PC-3 (cell line): ENCODE results near the gene PADI1.

Experiments
- CTCF ChIP-seq: fragments of 300-600 bp; sonication (generic); conservative IDR thresholded peaks from 2 replicates; pipeline ENCODE4 v1.5.1; 2017; ENCODE audit warnings: antibody characterized with exemption, low read depth, mild to moderate bottlenecking, low read length
- EZH2 ChIP-seq: fragments of 300-600 bp; sonication (generic); IDR thresholded peaks from one replicate; pipeline ENCODE4 v1.6.1; 2017; ENCODE audit warnings: antibody characterized with exemption, mild to moderate bottlenecking, low read length; ENCODE audit not compliant: unreplicated experiment
- EZH2phosphoT487 ChIP-seq: fragments of 300-600 bp; sonication (generic); IDR thresholded peaks from 2 replicates; pipeline ENCODE4 v1.6.1; 2018; ENCODE audit warnings: mild to moderate bottlenecking, antibody characterized with exemption, low read length, borderline replicate concordance

- TF ChIP-seq CTCF: no peak
- no peak for TF ChIP-seq EZH2phosphoT487
- TF ChIP-seq EZH2: no peak
These were observed 38.3 kb downstream of the PADI1 start for GRCh38 chr1:17243274-17243673.
